Measurements from ENCODE around the gene BEND3.

DNA sequence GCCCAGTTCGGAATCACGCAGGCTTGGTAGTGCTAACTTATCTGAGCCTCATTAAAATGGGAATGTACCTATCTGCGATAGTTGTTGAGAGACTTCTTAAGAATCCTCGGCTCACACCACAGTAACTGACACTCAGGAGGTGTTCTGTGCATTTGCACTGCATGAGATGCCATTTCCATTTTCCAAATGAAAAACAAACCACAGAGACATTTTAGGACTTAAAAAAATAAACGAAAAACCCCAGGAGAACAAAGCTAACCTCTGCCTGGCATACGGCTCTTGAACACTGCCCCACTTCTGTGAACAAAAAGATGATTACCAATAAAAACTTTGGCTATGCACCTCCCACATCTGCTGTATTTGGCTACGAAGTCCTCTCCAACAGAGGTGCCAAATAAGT is 37.6 kb downstream of the BEND3 start:
- TF ChIP-seq, protein P1, sequence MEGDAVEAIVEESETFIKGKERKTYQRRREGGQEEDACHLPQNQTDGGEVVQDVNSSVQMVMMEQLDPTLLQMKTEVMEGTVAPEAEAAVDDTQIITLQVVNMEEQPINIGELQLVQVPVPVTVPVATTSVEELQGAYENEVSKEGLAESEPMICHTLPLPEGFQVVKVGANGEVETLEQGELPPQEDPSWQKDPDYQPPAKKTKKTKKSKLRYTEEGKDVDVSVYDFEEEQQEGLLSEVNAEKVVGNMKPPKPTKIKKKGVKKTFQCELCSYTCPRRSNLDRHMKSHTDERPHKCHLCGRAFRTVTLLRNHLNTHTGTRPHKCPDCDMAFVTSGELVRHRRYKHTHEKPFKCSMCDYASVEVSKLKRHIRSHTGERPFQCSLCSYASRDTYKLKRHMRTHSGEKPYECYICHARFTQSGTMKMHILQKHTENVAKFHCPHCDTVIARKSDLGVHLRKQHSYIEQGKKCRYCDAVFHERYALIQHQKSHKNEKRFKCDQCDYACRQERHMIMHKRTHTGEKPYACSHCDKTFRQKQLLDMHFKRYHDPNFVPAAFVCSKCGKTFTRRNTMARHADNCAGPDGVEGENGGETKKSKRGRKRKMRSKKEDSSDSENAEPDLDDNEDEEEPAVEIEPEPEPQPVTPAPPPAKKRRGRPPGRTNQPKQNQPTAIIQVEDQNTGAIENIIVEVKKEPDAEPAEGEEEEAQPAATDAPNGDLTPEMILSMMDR (IDR thresholded peaks at IDR 0.05), result no peak
- no peak for TF ChIP-seq POLR2A (IDR thresholded peaks at IDR 0.05)

Measured in Peyer's patch (tissue), 4 donors.